ENCODE results near the gene SYNJ2.
"Not testable (repeated sequence)": the region's sequence is repeated elsewhere in the genome, so short reads cannot be mapped to it uniquely, and the experiment has no call there.

Gene SYNJ2

GRCh38 chr6:157981395-157982101 lies at the start of gene SYNJ2:
Gene SYNJ2, plus strand, starts transcription at chr6:157981863. Its CDS starts 99 bp downstream, at chr6:157981962.
- Histone ChIP-seq H3K36me3 (ENCODE audit: insufficient read depth, low read length) (no peaks in the 10 kb centered on the region), H3K9ac (ENCODE audit: low read length) (peak within 1 kb of the TSS; percentile 27), H3K27me3 (ENCODE audit: control insufficient read depth in 1 of 2, insufficient read depth in 2 of 2, low read length in 2 of 2) (no peaks in the 10 kb centered on the region), H3K27ac (ENCODE audit: low read depth, low read length) (peak within 1 kb of the TSS; percentile 91), H3K9me3 (ENCODE audit: low read length) (no peaks in the 10 kb centered on the region), H3K4me3 (ENCODE audit: low read depth in 1 of 2, low read length in 2 of 2) (peak within 1 kb of the TSS; percentile 75 to 85), H3K4me1 (ENCODE audit: insufficient read depth, low read length) (peaks cover 43% of the 10 kb centered on the region)

DNA sequence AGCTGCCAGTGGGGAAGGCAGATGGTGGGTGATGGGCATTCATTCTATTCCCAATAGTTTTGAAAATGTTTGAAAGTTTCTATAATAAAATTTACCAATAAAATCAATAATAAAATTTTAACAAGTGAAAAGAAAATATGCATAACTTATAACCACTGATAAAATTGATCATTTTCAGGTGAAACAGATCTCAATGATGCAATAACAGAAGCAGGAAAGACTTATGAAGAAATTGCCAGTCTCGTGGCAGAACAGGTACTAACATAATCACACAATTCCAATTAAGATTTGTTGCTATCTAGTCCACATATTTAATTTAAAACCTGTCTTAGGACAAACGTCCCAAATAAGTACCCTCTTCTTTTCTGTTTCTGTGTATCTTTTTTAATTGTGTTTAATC lies 45.9 kb upstream of the SYNJ2 start:
- Histone ChIP-seq H3K9me3 (ENCODE audit: low read length) (no peaks in the 10 kb centered on the region), H3K9ac (ENCODE audit: low read length) (no peak overlapping the region), H3K4me3 (ENCODE audit: low read depth in 1 of 2, low read length in 2 of 2) (no peak overlapping the region), H3K4me1 (ENCODE audit: insufficient read depth, low read length) (no peaks in the 10 kb centered on the region), H3K27me3 (ENCODE audit: control insufficient read depth in 1 of 2, insufficient read depth in 2 of 2, low read length in 2 of 2) (no peaks in the 10 kb centered on the region), H3K36me3 (ENCODE audit: insufficient read depth, low read length) (peaks cover 73% of the 10 kb centered on the region), H3K27ac (ENCODE audit: low read depth, low read length) (no peak overlapping the region)

DNA sequence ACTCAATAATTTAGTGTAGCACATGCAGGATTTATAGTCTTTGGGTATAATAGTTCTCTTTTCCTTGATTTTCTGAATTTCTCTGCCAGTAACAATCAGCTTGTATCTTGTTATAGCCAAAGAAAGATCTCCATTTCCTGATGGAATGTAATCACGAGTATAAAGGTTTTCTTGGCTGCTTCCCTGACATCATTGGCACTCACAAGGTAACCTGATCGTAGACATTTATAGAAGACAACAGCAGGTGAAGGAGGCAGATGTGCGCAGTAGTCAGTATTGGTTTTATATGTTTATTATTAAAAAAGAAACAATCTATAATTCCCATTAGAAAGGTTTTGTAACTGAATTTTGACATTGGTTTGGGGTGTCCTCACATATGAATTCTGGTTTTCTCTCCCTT lies 44.3 kb upstream of the SYNJ2 start:
- H3K4me1 ChIP-seq (ENCODE audit: insufficient read depth, low read length), result no peaks in the 10 kb centered on the region
- H3K27me3 ChIP-seq (ENCODE audit: control insufficient read depth in 1 of 2, insufficient read depth in 2 of 2, low read length in 2 of 2), result no peaks in the 10 kb centered on the region
- H3K27ac ChIP-seq (ENCODE audit: low read depth, low read length), result no peak overlapping the region
- no peaks in the 10 kb centered on the region for H3K9me3 ChIP-seq (ENCODE audit: low read length)
- no peak overlapping the region for H3K9ac ChIP-seq (ENCODE audit: low read length)
- no peak overlapping the region for H3K4me3 ChIP-seq (ENCODE audit: low read depth in 1 of 2, low read length in 2 of 2)
- H3K36me3 ChIP-seq (ENCODE audit: insufficient read depth, low read length), result peaks cover 73% of the 10 kb centered on the region

DNA sequence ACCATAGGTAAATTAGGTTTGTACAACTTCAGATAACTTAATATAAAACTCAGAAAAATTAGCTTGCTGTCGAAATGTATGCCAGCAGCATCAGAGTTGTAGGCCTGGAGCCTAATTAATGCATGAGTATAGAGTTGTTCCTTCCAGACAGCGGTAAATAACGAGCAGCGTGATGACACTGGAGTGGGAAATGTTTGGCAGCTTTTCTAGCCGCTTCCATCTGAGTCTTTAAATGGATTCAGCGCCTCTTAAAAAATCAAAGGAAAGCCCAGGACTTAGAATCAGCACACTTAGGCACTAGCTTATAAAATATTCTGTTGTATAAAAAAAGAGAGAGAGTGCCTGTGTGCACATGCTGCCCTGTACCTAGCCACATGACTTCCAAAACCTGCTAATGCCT lies 43.7 kb upstream of the SYNJ2 start:
- H3K4me1 ChIP-seq (ENCODE audit: insufficient read depth, low read length), result no peaks in the 10 kb centered on the region
- no peaks in the 10 kb centered on the region for H3K27me3 ChIP-seq (ENCODE audit: control insufficient read depth in 1 of 2, insufficient read depth in 2 of 2, low read length in 2 of 2)
- H3K9me3 ChIP-seq (ENCODE audit: low read length), result no peaks in the 10 kb centered on the region
- no peak overlapping the region for H3K27ac ChIP-seq (ENCODE audit: low read depth, low read length)
- H3K4me3 ChIP-seq (ENCODE audit: low read depth in 1 of 2, low read length in 2 of 2), result no peak overlapping the region
- peaks cover 69% of the 10 kb centered on the region for H3K36me3 ChIP-seq (ENCODE audit: insufficient read depth, low read length)
- H3K9ac ChIP-seq (ENCODE audit: low read length), result no peak overlapping the region

- peaks cover 71% of the 10 kb centered on the region for H3K36me3 ChIP-seq (ENCODE audit: insufficient read depth, low read length)
- not testable (repeated sequence) for H3K9me3 ChIP-seq (ENCODE audit: low read length); H3K9ac ChIP-seq (ENCODE audit: low read length); H3K27me3 ChIP-seq (ENCODE audit: control insufficient read depth in 1 of 2, insufficient read depth in 2 of 2, low read length in 2 of 2); H3K4me1 ChIP-seq (ENCODE audit: insufficient read depth, low read length); H3K4me3 ChIP-seq (ENCODE audit: low read depth in 1 of 2, low read length in 2 of 2); H3K27ac ChIP-seq (ENCODE audit: low read depth, low read length)
Measured at GRCh38 chr6:157940375-157941036, 41.2 kb upstream of the SYNJ2 start.

- Histone ChIP-seq H3K27me3 (ENCODE audit: control insufficient read depth in 1 of 2, insufficient read depth in 2 of 2, low read length in 2 of 2) (no peaks in the 10 kb centered on the region), H3K9me3 (ENCODE audit: low read length) (no peaks in the 10 kb centered on the region), H3K4me1 (ENCODE audit: insufficient read depth, low read length) (no peaks in the 10 kb centered on the region), H3K36me3 (ENCODE audit: insufficient read depth, low read length) (peaks cover 65% of the 10 kb centered on the region), H3K4me3 (ENCODE audit: low read depth in 1 of 2, low read length in 2 of 2) (no peak overlapping the region), H3K27ac (ENCODE audit: low read depth, low read length) (no peak overlapping the region), H3K9ac (ENCODE audit: low read length) (no peak overlapping the region)
Measured at GRCh38 chr6:157941101-157941863, 40.4 kb upstream of the SYNJ2 start.

DNA sequence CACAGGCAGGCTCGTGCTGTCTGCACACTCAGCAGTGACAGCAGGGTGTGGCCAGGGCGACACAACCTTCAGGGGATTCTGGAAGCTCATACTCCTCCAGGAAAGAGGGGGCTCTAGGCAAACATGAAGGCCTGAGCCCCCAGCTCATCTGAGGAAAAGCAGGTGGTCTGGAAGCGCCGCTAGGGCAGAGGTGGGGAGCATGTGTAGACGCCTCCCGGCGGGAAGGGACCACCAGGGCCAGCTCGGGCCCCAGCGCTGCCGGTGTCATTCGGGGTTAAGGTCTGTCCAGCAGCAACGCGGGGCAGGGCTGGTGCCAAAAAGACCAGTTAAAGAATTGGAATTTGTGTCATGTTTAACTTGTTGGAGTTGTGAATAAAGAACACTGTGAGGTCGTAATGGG lies 39.3 kb upstream of the SYNJ2 start:
- Histone ChIP-seq H3K9ac (ENCODE audit: low read length) (no peak overlapping the region), H3K36me3 (ENCODE audit: insufficient read depth, low read length) (peaks cover 58% of the 10 kb centered on the region), H3K4me1 (ENCODE audit: insufficient read depth, low read length) (no peaks in the 10 kb centered on the region)

GRCh38 chr6:157943249-157943963 lies 38.3 kb upstream of the SYNJ2 start:
- H3K36me3 ChIP-seq (ENCODE audit: insufficient read depth, low read length), result peaks cover 48% of the 10 kb centered on the region
- no peak overlapping the region for H3K4me3 ChIP-seq (ENCODE audit: low read depth in 1 of 2, low read length in 2 of 2)
- no peak overlapping the region for H3K9ac ChIP-seq (ENCODE audit: low read length)
- no peaks in the 10 kb centered on the region for H3K4me1 ChIP-seq (ENCODE audit: insufficient read depth, low read length)
- no peaks in the 10 kb centered on the region for H3K9me3 ChIP-seq (ENCODE audit: low read length)
- H3K27ac ChIP-seq (ENCODE audit: low read depth, low read length), result no peak overlapping the region
- no peaks in the 10 kb centered on the region for H3K27me3 ChIP-seq (ENCODE audit: control insufficient read depth in 1 of 2, insufficient read depth in 2 of 2, low read length in 2 of 2)

More for the DNA sequence above, 39.3 kb upstream of the SYNJ2 start:
- H3K4me3 ChIP-seq (ENCODE audit: low read depth in 1 of 2, low read length in 2 of 2), result no peak overlapping the region
- no peaks in the 10 kb centered on the region for H3K27me3 ChIP-seq (ENCODE audit: control insufficient read depth in 1 of 2, insufficient read depth in 2 of 2, low read length in 2 of 2)
- no peak overlapping the region for H3K27ac ChIP-seq (ENCODE audit: low read depth, low read length)
- H3K9me3 ChIP-seq (ENCODE audit: low read length), result no peaks in the 10 kb centered on the region

GRCh38 chr6:157943964-157944283 lies 37.7 kb upstream of the SYNJ2 start:
- H3K9me3 ChIP-seq (ENCODE audit: low read length), result no peaks in the 10 kb centered on the region
- no peak overlapping the region for H3K9ac ChIP-seq (ENCODE audit: low read length)
- no peaks in the 10 kb centered on the region for H3K4me1 ChIP-seq (ENCODE audit: insufficient read depth, low read length)
- no peak overlapping the region for H3K4me3 ChIP-seq (ENCODE audit: low read depth in 1 of 2, low read length in 2 of 2)
- H3K27me3 ChIP-seq (ENCODE audit: control insufficient read depth in 1 of 2, insufficient read depth in 2 of 2, low read length in 2 of 2), result no peaks in the 10 kb centered on the region
- no peak overlapping the region for H3K27ac ChIP-seq (ENCODE audit: low read depth, low read length)
- peaks cover 43% of the 10 kb centered on the region for H3K36me3 ChIP-seq (ENCODE audit: insufficient read depth, low read length)

DNA sequence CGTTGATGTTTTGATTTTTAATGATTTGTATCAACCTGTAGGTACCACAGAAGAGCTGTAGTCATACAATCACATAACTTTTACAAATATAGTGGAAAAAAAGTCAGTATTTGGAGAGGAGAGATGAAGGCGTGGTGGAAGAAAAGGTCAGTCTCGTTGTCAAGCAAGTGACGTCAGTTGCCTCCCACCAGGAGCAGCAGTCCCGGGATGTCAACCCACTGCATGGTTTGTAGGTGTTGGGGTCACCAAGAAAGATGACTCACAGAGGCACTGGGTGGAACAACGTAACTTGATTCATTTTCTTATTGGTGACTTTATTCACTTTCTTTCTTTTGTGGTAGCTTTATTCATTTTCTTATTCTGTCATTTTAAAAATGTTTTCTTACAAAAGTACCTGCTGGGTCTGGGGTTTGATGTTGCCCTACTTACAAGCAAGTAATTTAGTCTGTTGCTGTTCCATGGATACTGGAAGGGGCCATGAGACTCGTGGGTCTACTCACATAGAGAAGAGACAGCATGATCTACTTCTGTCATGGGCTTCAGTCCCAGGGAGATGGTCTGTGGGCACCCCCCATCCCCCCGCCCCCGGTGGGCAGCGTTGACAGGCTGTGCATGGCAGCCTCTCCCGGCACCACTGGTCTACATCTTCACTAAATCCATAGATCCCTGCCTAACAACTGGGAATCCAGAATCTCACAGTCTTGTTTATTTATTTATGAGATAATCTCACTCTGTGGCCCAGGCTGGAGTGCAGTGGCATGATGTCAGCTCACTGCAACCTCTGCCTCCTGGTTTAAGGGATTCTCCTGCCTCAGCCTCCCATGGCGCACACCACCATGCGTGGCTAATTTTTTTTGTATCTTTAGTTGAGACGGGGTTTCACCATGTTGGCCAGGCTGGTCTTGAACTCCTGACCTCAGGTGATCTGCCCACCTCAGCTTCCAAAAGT lies 36.4 kb upstream of the SYNJ2 start:
- no peaks in the 10 kb centered on the region for H3K9me3 ChIP-seq (ENCODE audit: low read length)
- H3K9ac ChIP-seq (ENCODE audit: low read length), result no peak overlapping the region
- no peak overlapping the region for H3K27ac ChIP-seq (ENCODE audit: low read depth, low read length)
- no peaks in the 10 kb centered on the region for H3K4me1 ChIP-seq (ENCODE audit: insufficient read depth, low read length)
- no peaks in the 10 kb centered on the region for H3K27me3 ChIP-seq (ENCODE audit: control insufficient read depth in 1 of 2, insufficient read depth in 2 of 2, low read length in 2 of 2)
- peaks cover 39% of the 10 kb centered on the region for H3K36me3 ChIP-seq (ENCODE audit: insufficient read depth, low read length)
- H3K4me3 ChIP-seq (ENCODE audit: low read depth in 1 of 2, low read length in 2 of 2), result no peak overlapping the region
